DOHH2 (cell line): ENCODE results near the gene TTC28.

ENCODE experiments used
- EZH2phosphoT487 ChIP-seq: fragments of 200-600 bp; sonication (generic); IDR thresholded peaks from 2 replicates; pipeline ENCODE4 v1.6.1; 2017; ENCODE audit warnings: borderline replicate concordance, mild to moderate bottlenecking, antibody characterized with exemption, low read length, moderate library complexity, mixed read lengths
- TF ChIP-seq, protein P1 (sequence below): fragments of 200-600 bp; sonication (generic); IDR thresholded peaks from one replicate; pipeline ENCODE4 v1.5.1; 2014; ENCODE audit warnings: antibody characterized with exemption, mild to moderate bottlenecking, low read depth, low read length; ENCODE audit not compliant: poor library complexity, severe bottlenecking

GRCh38 chr22:28186641-28187040 is 493.0 kb downstream of the TTC28 start:
- TF ChIP-seq, protein P1, sequence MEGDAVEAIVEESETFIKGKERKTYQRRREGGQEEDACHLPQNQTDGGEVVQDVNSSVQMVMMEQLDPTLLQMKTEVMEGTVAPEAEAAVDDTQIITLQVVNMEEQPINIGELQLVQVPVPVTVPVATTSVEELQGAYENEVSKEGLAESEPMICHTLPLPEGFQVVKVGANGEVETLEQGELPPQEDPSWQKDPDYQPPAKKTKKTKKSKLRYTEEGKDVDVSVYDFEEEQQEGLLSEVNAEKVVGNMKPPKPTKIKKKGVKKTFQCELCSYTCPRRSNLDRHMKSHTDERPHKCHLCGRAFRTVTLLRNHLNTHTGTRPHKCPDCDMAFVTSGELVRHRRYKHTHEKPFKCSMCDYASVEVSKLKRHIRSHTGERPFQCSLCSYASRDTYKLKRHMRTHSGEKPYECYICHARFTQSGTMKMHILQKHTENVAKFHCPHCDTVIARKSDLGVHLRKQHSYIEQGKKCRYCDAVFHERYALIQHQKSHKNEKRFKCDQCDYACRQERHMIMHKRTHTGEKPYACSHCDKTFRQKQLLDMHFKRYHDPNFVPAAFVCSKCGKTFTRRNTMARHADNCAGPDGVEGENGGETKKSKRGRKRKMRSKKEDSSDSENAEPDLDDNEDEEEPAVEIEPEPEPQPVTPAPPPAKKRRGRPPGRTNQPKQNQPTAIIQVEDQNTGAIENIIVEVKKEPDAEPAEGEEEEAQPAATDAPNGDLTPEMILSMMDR, result no peak
- no peak for TF ChIP-seq EZH2phosphoT487
